ENCODE measurements around the gene MYORG.
A peak's percentile ranks its signal among the peaks of the same experiment; 100 is the strongest.

Gene MYORG

GRCh38 chr9:34376596-34377403, at the start of gene MYORG:
Gene MYORG (minus strand): TSS chr9:34376898. CDS start chr9:34372943, 3,955 bp downstream.
- peak; percentile 99 for DNase-seq (ENCODE audit: low spot score)

GRCh38 chr9:34419716-34420504, 43.2 kb upstream of the MYORG start:
- no peak for DNase-seq (ENCODE audit: low spot score)

- DNase-seq (ENCODE audit: low spot score), result no peak
Measured at GRCh38 chr9:34417734-34418133, 41.0 kb upstream of the MYORG start.

- DNase-seq (ENCODE audit: low spot score), result peak; percentile 59
Measured at GRCh38 chr9:34413231-34413852, 36.6 kb upstream of the MYORG start.

- no peak for DNase-seq (ENCODE audit: low spot score)
Measured at GRCh38 chr9:34412336-34412735, 35.6 kb upstream of the MYORG start.

GRCh38 chr9:34409154-34409553, 32.5 kb upstream of the MYORG start:
- DNase-seq (ENCODE audit: low spot score), result no peak

- DNase-seq (ENCODE audit: low spot score), result no peak
Measured at GRCh38 chr9:34408173-34408572, 31.5 kb upstream of the MYORG start.

GRCh38 chr9:34406219-34406618, 29.5 kb upstream of the MYORG start:
- DNase-seq (ENCODE audit: low spot score), result no peak

- no peak for DNase-seq (ENCODE audit: low spot score)
Measured at GRCh38 chr9:34405719-34406118, 29.0 kb upstream of the MYORG start.

GRCh38 chr9:34403554-34404380, 27.1 kb upstream of the MYORG start:
- DNase-seq (ENCODE audit: low spot score), result peak; percentile 56

GRCh38 chr9:34400686-34401602, 24.2 kb upstream of the MYORG start:
- no peak for DNase-seq (ENCODE audit: low spot score)

GRCh38 chr9:34400275-34400674, 23.6 kb upstream of the MYORG start:
- no peak for DNase-seq (ENCODE audit: low spot score)

GRCh38 chr9:34399729-34400128, 23.0 kb upstream of the MYORG start:
- no peak for DNase-seq (ENCODE audit: low spot score)

GRCh38 chr9:34398875-34399274, 22.2 kb upstream of the MYORG start:
- no peak for DNase-seq (ENCODE audit: low spot score)

GRCh38 chr9:34396276-34397214, 19.8 kb upstream of the MYORG start:
- no peak for DNase-seq (ENCODE audit: low spot score)

- DNase-seq (ENCODE audit: low spot score), result no peak
Measured at GRCh38 chr9:34392511-34392910, 15.8 kb upstream of the MYORG start.

GRCh38 chr9:34387239-34387638, 10.5 kb upstream of the MYORG start:
- no peak for DNase-seq (ENCODE audit: low spot score)

- no peak for DNase-seq (ENCODE audit: low spot score)
Measured at GRCh38 chr9:34386656-34387055, 10.0 kb upstream of the MYORG start.

GRCh38 chr9:34385561-34386230, 9.0 kb upstream of the MYORG start:
- no peak for DNase-seq (ENCODE audit: low spot score)
